Activated naive CD8-positive, alpha-beta T cell (primary cell): ENCODE results near the gene ADD1.
A peak's percentile ranks its signal among the peaks of the same experiment; 100 is the strongest.

ENCODE experiments used
- H3K27ac Mint-ChIP-seq: one replicate; pipeline ENCODE4 v1.8.0; 2021; ENCODE audit warnings: mixed read lengths
- H3K27me3 Mint-ChIP-seq: one replicate; pipeline ENCODE4 v1.8.0; 2021; ENCODE audit warnings: mixed read lengths
- H3K36me3 Mint-ChIP-seq: one replicate; pipeline ENCODE4 v1.8.0; 2021; ENCODE audit warnings: mixed read lengths
- H3K4me1 Mint-ChIP-seq: one replicate; pipeline ENCODE4 v1.8.0; 2021; ENCODE audit warnings: low read depth, mixed read lengths
- H3K4me3 Mint-ChIP-seq: one replicate; pipeline ENCODE4 v1.8.0; 2021; ENCODE audit warnings: mild to moderate bottlenecking, mixed read lengths
- H3K9me3 Mint-ChIP-seq: one replicate; pipeline ENCODE4 v1.8.0; 2021; ENCODE audit warnings: low read depth, mixed read lengths

ADD1 gene

DNA sequence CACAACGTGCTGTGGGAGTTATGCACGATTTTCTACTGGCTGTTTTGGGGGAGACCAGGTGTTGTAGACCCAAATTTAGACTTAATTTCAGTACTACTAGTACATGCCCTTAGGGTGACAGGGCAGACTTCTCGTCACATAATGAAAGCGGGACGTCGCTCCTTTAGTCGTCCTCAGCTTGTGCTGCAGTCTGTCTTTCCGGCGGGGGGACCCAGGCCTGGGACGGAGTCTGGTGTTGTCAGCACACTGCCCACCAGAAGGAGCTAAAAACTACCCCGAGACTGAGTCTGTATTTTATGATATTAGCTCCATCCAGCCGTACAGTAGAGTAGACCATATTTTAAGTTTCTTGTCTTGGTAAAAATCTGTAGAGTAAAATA lies 84.0 kb downstream of the ADD1 start:
- no peaks in the 10 kb centered on the region for H3K9me3 Mint-ChIP-seq
- H3K4me3 Mint-ChIP-seq = no peak overlapping the region
- peaks cover 23% of the 10 kb centered on the region for H3K4me1 Mint-ChIP-seq
- H3K27ac Mint-ChIP-seq = no peak overlapping the region
- H3K27me3 Mint-ChIP-seq = no peaks in the 10 kb centered on the region
- H3K36me3 Mint-ChIP-seq = peaks cover 2% of the 10 kb centered on the region

DNA sequence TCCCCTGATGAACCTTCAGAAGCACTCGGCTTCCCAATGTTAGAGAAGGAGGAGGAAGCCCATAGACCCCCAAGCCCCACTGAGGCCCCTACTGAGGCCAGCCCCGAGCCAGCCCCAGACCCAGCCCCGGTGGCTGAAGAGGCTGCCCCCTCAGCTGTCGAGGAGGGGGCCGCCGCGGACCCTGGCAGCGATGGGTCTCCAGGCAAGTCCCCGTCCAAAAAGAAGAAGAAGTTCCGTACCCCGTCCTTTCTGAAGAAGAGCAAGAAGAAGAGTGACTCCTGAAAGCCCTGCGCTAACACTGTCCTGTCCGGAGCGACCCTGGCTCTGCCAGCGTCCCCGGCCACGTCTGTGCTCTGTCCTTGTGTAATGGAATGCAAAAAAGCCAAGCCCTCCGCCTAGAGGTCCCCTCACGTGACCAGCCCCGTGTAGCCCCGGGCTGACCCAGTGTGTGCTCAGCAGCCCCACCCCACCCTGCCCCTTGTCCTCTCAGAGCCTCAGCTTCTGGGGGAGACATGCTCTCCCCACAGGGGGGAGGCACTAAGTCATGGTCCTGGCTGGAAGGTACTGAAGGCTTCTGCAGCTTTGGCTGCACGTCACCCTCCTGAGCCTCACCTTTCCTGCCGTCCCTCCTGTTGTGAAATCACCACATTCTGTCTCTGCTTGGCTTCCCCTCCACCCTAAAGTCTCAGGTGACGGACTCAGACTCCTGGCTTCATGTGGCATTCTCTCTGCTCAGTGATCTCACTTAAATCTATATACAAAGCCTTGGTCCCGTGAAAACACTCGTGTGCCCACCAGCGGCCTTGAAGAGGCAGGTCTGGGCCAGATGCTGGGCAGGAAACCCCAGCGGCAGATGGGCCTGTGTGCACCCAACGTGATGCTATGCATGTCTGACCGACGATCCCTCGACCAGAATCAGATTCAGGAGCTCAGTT lies 84.9 kb downstream of the ADD1 start:
- Mint-ChIP-seq H3K27ac (peak overlapping the region; percentile 46), H3K4me3 (peak overlapping the region; percentile 23), H3K27me3 (no peaks in the 10 kb centered on the region)

DNA sequence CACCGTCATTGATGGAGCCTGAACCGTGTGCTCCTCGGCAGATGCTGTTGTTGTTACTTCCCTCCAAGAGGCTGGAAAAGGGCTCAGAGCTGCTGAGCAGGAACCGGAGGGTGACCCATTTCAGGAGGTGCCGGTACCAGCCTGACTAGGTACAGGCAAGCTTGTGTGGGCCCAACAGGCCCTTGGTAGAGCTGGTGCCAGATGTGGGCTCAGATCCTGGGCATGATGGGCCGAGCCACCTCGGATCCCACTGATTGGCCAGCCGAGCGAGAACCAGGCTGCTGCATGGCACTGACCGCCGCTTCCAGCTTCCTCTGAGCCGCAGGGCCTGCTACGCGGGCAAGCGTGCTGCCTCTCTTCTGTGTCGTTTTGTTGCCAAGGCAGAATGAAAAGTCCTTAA lies 85.8 kb downstream of the ADD1 start:
- Mint-ChIP-seq H3K4me3 (no peak overlapping the region), H3K4me1 (peaks cover 16% of the 10 kb centered on the region), H3K27me3 (no peaks in the 10 kb centered on the region), H3K36me3 (peaks cover 6% of the 10 kb centered on the region), H3K9me3 (no peaks in the 10 kb centered on the region), H3K27ac (no peak overlapping the region)

More for the DNA sequence above, 84.9 kb downstream of the ADD1 start:
- H3K36me3 Mint-ChIP-seq = peaks cover 6% of the 10 kb centered on the region
- H3K4me1 Mint-ChIP-seq = peaks cover 21% of the 10 kb centered on the region
- H3K9me3 Mint-ChIP-seq = no peaks in the 10 kb centered on the region

DNA sequence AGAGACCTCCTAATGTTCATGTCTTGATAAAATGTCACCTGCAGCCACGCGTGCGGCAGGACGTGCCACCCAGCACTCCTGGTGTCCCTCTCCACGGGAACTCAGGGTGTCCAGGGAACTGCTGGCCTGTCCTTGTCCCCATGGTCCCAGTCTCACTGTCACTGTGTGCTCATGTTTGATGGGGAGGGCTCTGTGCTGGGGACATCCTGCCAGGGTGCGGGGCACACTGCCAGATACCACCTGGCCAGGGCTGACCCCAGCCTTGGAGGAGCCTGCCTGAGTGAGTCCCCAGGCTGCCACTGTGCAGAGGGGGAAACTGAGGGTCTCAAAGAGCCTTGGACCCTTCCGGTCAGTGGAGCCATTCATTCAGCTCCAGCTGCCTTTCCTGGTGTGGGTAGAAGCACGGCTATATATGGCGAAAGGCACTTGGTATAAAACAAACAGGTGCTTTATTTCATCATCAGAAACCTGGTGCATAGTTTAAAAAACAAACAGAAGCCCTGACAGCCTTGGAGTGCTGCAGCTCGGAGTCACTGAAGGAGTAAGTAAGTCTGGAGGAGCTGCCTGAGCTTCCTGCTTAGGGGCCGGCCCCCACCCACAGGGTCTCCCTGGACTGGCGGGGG lies 86.6 kb downstream of the ADD1 start:
- Mint-ChIP-seq H3K9me3 (no peaks in the 10 kb centered on the region), H3K36me3 (peaks cover 6% of the 10 kb centered on the region), H3K27ac (no peak overlapping the region), H3K27me3 (no peaks in the 10 kb centered on the region), H3K4me1 (peaks cover 16% of the 10 kb centered on the region), H3K4me3 (no peak overlapping the region)

DNA sequence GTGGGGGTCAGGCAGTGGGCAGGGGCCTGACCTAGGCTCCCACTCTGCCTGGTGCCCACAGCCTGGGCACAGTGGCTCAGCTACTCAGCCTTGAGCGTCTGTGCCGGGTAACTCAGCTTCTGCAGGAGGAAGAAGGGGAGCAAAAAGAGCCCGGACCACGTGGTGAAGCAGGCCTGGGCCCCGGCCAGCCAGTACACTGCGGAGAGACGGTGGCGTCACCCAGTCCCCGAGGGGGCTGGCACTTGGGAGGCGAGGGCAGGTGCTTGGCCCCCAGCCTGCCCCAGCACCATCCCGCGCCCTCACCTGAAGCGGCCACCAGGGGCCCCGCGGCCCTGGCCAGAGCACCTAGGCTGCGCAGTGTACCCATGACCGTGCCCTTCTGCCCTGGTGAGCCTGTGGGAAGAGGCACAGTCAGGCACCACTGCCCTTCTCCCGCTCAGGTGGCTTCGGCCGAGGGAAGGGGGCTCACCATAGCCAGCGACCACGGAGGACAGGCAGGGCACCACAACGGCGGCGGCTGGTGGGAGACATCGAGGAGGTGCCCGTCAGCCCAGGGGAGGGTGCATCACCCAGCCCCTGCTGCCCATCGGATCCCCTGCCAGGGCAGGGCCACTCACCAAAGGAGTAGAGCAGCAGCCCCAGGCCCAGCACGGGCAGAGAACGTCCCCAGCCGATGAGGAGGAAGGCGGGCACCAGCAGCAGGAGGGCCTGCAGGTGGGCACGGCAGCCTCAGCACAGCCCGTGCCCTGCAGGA lies 87.3 kb downstream of the ADD1 start:
- no peaks in the 10 kb centered on the region for H3K27me3 Mint-ChIP-seq
- H3K36me3 Mint-ChIP-seq = peaks cover 6% of the 10 kb centered on the region
- no peak overlapping the region for H3K4me3 Mint-ChIP-seq
- H3K9me3 Mint-ChIP-seq = no peaks in the 10 kb centered on the region
- peaks cover 22% of the 10 kb centered on the region for H3K4me1 Mint-ChIP-seq
- no peak overlapping the region for H3K27ac Mint-ChIP-seq

DNA sequence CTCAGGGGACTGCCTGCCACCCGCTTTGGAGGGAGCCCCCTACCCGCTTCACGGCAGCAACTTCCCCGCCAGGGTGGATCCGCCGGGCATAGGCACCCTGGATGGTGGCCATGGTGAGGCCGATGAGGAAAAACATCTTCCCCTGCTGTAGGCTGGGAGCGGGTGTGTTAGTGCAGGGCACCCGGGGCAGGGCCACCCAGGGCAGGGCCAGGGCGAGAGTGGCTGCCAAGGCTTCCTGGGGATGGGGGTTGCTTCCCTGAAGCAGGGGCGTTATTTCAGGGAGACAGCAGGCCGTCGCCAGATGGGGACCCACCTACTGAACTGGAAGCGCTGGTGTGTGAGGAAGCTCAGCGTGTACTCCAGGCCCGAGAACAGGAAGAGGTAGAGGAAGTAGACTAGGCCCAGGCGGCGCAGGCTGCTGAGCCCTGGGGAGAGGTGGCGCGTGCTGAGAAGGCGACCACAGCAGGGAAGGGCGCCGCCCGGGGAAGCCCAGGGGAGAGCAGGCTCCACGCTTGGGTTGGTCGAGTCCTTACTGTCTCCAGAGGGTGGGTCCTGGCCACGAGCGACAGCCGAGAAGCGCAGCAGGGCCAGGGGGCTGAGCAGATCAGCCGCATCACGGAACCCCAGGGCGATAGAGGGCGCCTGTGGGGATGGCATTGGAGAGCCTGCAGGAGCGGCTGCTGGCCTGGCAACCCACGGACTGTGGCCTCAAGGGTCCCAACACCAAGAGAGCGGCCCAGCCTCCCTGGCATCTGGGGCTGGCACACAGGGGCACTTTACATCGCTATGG lies 88.1 kb downstream of the ADD1 start:
- peak overlapping the region; percentile 93 for H3K4me3 Mint-ChIP-seq
- no peaks in the 10 kb centered on the region for H3K9me3 Mint-ChIP-seq
- peaks cover 6% of the 10 kb centered on the region for H3K36me3 Mint-ChIP-seq
- H3K27me3 Mint-ChIP-seq = no peaks in the 10 kb centered on the region
- H3K27ac Mint-ChIP-seq = peak overlapping the region; percentile 76
- H3K4me1 Mint-ChIP-seq = peaks cover 30% of the 10 kb centered on the region

DNA sequence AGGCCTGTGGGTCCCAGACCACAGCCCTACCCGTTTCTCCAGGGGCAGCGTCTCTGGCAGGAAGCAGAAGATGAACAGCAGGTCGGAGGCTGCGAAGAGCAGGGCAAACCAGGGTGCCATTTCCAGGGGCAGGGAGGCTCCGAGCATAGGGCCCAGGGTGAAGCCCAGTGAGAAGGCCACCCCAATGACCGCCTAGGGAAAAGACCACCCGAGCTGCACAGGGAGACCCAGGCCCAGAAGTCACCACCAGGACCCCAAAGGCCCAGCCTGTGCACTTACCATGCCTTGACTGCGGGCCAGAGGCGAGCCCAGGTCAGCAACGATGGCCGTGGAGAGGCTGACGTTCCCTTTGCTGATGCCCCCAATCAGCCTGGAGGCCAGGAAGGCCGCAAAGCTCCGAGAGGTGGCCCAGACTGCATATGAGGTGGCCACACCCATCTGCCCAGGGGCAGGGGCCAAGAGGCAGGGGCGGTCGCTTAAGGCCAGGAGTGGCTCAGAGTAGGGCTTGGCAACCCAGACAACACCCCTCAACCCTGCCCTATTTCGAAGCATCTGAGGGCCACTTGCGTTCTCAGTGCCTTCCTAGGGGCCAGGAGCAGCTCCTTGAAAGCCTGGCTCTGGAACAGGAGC lies 88.8 kb downstream of the ADD1 start:
- peaks cover 37% of the 10 kb centered on the region for H3K4me1 Mint-ChIP-seq
- no peaks in the 10 kb centered on the region for H3K9me3 Mint-ChIP-seq
- peak overlapping the region; percentile 93 for H3K4me3 Mint-ChIP-seq
- H3K36me3 Mint-ChIP-seq = peaks cover 6% of the 10 kb centered on the region
- H3K27me3 Mint-ChIP-seq = no peaks in the 10 kb centered on the region
- H3K27ac Mint-ChIP-seq = peak overlapping the region; percentile 90

DNA sequence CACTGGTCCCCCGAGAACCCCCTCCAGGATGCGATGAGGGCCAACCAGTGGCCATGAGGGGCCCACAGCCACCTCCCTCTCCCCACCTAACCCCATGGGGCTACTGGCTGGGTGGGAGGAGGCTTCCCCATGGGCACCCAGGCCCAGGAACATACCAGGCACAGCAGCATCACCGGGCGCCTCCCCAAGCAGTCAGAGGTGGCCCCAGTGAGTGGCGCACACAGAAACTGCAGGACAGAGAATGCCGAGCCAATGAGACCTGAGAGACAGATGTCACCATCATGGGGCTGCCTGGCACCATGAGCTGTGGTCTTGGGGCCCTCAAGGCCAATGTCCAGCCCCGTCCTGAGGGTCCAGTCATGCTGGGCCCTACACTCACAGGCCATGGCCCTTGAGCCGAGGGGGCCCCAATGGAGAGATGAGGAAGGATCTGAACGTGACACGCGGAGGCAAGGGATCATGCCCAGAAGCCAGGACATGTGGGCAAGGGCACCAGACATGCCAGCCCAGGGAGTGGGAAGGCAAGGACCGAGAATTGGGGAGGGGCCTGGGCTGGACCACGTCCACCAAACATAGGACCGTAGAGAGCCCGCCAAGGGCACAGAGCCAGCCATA lies 89.4 kb downstream of the ADD1 start:
- Mint-ChIP-seq H3K27me3 (no peaks in the 10 kb centered on the region), H3K9me3 (no peaks in the 10 kb centered on the region), H3K4me1 (peaks cover 39% of the 10 kb centered on the region), H3K36me3 (peaks cover 6% of the 10 kb centered on the region), H3K27ac (peak overlapping the region; percentile 90), H3K4me3 (peak overlapping the region; percentile 93)

DNA sequence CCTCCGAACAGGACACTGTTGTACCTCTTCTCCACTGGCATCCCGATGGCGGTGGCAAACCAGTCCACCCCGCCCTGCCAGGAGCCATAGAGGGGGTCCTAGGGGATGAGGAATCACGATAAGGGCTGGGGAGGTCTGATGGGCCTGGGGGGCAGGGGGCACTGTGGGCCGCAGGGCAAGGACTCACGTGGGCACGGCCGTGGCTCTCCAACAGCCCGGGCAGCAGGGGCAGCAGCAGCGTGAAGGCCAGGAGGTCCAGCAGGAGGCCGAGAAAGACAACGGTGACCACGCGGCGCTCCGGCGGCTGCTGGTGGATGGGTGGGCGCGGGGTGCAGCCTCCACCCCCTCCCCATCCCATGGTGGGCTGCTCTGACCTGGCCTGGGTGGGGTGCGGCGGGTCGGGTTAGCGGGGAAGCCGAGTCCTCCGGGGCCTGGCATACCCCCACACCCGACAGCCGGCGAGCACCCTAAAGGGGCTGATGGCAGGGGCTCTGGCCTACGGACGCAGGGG lies 90.0 kb downstream of the ADD1 start:
- H3K4me1 Mint-ChIP-seq = peaks cover 39% of the 10 kb centered on the region
- peak overlapping the region; percentile 93 for H3K4me3 Mint-ChIP-seq
- no peaks in the 10 kb centered on the region for H3K9me3 Mint-ChIP-seq
- H3K27me3 Mint-ChIP-seq = no peaks in the 10 kb centered on the region
- peaks cover 6% of the 10 kb centered on the region for H3K36me3 Mint-ChIP-seq
- H3K27ac Mint-ChIP-seq = peak overlapping the region; percentile 90

DNA sequence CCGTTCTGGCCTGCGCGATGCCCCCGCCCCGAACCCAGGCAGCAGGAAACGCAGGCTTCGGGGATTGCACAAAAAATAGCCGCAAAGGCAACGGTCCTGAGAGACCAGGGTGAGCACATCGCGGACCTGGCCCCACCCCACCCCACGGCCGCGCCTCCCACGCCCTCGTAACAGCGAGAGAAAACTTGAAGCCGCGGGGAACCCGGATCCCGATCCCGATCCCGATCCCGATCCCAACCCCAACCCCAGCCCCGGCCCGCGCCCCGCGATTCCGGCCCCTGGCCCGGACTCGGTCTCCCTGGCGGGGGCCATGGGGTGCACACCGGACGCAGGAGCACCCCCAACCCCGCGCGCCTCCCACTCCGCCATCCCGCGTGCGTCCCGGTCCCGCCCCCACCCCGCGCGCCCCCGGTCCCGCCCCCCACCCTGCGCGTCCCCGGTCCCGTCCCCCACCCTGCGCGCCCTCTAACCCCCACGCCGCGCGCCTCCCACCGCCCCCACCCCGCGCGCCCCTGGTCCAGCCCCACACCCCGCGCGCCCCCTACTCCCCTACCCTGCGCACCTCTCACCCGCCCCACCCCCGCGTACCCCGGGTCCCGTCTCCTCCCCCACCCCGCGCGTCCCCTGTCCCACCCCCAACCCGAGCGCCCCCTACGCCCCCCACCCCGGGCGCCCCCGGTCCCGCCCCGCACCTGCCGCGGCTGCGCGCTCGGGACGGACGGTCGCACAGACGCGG lies 90.6 kb downstream of the ADD1 start:
- H3K36me3 Mint-ChIP-seq = peaks cover 4% of the 10 kb centered on the region
- H3K9me3 Mint-ChIP-seq = no peaks in the 10 kb centered on the region
- H3K27me3 Mint-ChIP-seq = no peaks in the 10 kb centered on the region
- no peak overlapping the region for H3K27ac Mint-ChIP-seq
- peaks cover 39% of the 10 kb centered on the region for H3K4me1 Mint-ChIP-seq
- H3K4me3 Mint-ChIP-seq = peak overlapping the region; percentile 93

DNA sequence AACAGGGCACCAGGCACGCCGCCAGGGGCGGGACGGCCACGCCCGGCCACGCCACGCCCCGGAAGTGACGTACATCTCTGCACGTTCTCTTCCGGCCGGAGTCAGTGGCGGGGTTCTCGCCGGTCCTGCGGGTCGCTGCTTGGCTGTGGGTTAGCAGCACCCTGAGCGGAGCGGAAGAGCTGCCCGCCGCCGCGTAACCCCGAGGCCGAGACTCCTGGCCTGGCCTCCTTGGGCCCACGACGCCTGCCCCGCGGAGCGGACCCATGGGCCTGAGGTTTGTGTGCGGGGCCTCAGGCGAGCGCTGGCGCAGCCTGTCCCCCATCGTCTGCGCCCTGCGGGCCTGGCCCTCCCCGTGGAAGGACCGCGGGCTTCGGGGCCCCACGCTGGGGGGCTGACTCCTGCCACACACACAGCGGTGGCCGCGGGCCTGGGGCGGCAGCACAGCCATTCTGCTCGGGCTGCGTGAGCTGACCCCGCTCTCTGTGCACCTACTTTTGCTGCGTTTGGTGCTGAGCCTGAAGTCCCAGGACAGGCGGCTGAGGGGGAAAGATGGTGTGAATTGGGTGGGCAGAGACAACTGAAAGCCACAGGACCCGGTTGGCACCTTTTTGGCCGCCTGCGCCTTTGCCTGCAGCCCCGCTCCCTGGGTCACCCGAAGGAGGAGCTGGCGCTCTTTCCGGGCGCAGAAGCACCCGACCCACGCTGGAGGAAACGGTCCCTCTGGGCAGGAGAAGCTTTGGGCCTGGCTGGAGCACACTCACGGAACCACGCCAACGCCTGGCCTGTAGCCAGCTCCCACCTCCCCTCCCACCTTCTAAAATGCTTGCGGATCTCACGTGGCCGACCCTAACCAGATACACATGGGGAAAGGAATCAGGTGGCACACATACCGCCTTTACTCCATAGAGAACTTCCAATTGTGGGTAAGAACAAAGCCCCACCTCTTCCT lies 91.4 kb downstream of the ADD1 start:
- Mint-ChIP-seq H3K36me3 (peaks cover 4% of the 10 kb centered on the region), H3K4me3 (peak overlapping the region; percentile 91), H3K27ac (peak overlapping the region; percentile 90), H3K9me3 (no peaks in the 10 kb centered on the region), H3K4me1 (peaks cover 39% of the 10 kb centered on the region), H3K27me3 (no peaks in the 10 kb centered on the region)
